SK-N-SH treated with all-trans-retinoic acid at 6 μM for 48 hours (cell line): Measurements from ENCODE around the gene DDOST.

Source experiments
- ATAC-seq: fragments of 200-7000 bp; cut with Tn5 transposase; 3 replicates; pipeline ENCODE4 v1.9.1; 2020; ENCODE audit warnings: mild to moderate bottlenecking, moderate library complexity
- ARNTL ChIP-seq: fragments of 450-650 bp; formaldehyde crosslinking; IDR thresholded peaks from 2 replicates; pipeline ENCODE4 v1.5.0; 2020; ENCODE audit warnings: low read depth, mild to moderate bottlenecking, moderate library complexity, borderline replicate concordance
- BACH2 ChIP-seq: fragments of 250-450 bp; sonication (Bioruptor Pico); IDR thresholded peaks from 2 replicates; pipeline ENCODE4 v1.9.0; 2021; ENCODE audit warnings: mild to moderate bottlenecking, borderline replicate concordance
- CSDC2 ChIP-seq: fragments of 250-450 bp; sonication (Bioruptor Pico); IDR thresholded peaks from 2 replicates; pipeline ENCODE4 v1.5.0; 2020; ENCODE audit warnings: mild to moderate bottlenecking, moderate library complexity
- ESRRG ChIP-seq: fragments of 250-450 bp; sonication (Bioruptor Pico); IDR thresholded peaks from 2 replicates; pipeline ENCODE4 v1.6.1; 2021; ENCODE audit warnings: mild to moderate bottlenecking
- GLIS3 ChIP-seq: fragments of 250-450 bp; sonication (Bioruptor Pico); IDR thresholded peaks from 2 replicates; pipeline ENCODE4 v1.5.0; 2020; ENCODE audit warnings: mild to moderate bottlenecking, moderate library complexity
- ISL1 ChIP-seq: fragments of 250-450 bp; sonication (Bioruptor Pico); IDR thresholded peaks from 2 replicates; pipeline ENCODE4 v2.1.2; 2022; ENCODE audit warnings: mild to moderate bottlenecking, moderate library complexity
- OSR1 ChIP-seq: fragments of 250-450 bp; sonication (Bioruptor Pico); IDR thresholded peaks from 2 replicates; pipeline ENCODE4 v1.8.0; 2022; ENCODE audit warnings: moderate library complexity, mild to moderate bottlenecking, inconsistent platforms
- PATZ1 ChIP-seq: fragments of 250-450 bp; sonication (Bioruptor Pico); IDR thresholded peaks from 2 replicates; pipeline ENCODE4 v1.8.0; 2020; ENCODE audit warnings: mild to moderate bottlenecking, moderate library complexity, borderline replicate concordance
- PPARA ChIP-seq: fragments of 250-450 bp; sonication (Bioruptor Pico); IDR thresholded peaks from 2 replicates; pipeline ENCODE4 v1.5.0; 2020; ENCODE audit warnings: mild to moderate bottlenecking, borderline replicate concordance
- RARB ChIP-seq: fragments of 250-450 bp; sonication (Bioruptor Pico); IDR thresholded peaks from 2 replicates; pipeline ENCODE4 v1.8.0; 2021; ENCODE audit warnings: mild to moderate bottlenecking, moderate library complexity
- SNAI2 ChIP-seq: fragments of 250-450 bp; sonication (Bioruptor Pico); IDR thresholded peaks from 2 replicates; pipeline ENCODE4 v1.5.0; 2020; ENCODE audit warnings: mild to moderate bottlenecking, moderate library complexity
- ZC3H10 ChIP-seq: fragments of 250-450 bp; sonication (Bioruptor Pico); IDR thresholded peaks from 2 replicates; pipeline ENCODE4 v1.5.1; 2021; ENCODE audit warnings: mild to moderate bottlenecking, moderate library complexity
- ZFP3 ChIP-seq: fragments of 250-450 bp; sonication (Bioruptor Pico); IDR thresholded peaks from 2 replicates; pipeline ENCODE4 v1.5.0; 2020; ENCODE audit warnings: mild to moderate bottlenecking, moderate library complexity
- ZNF565 ChIP-seq: fragments of 450-650 bp; formaldehyde crosslinking; conservative IDR thresholded peaks from 2 replicates; pipeline ENCODE4 v1.5.0; 2020; ENCODE audit warnings: low read depth, mild to moderate bottlenecking, moderate library complexity
- ZNF70 ChIP-seq: fragments of 450-650 bp; formaldehyde crosslinking; IDR thresholded peaks from 2 replicates; pipeline ENCODE4 v1.5.0; 2020; ENCODE audit warnings: mild to moderate bottlenecking, moderate library complexity
- ZNF8 ChIP-seq: fragments of 450-650 bp; formaldehyde crosslinking; IDR thresholded peaks from 2 replicates; pipeline ENCODE4 v1.5.0; 2020; ENCODE audit warnings: mild to moderate bottlenecking, moderate library complexity
- TF ChIP-seq, protein P1 (sequence below): fragments of 250-450 bp; sonication (Bioruptor Pico); IDR thresholded peaks from 2 replicates; pipeline ENCODE4 v1.5.1; 2021; ENCODE audit warnings: mild to moderate bottlenecking, moderate library complexity
- TF ChIP-seq, protein P2 (sequence below): fragments of 250-450 bp; sonication (Bioruptor Pico); IDR thresholded peaks from 2 replicates; pipeline ENCODE4 v1.8.0; 2021; ENCODE audit warnings: low read depth, mild to moderate bottlenecking, moderate library complexity, borderline replicate concordance
- TF ChIP-seq, protein P3 (sequence below): fragments of 250-450 bp; sonication (Bioruptor Pico); IDR thresholded peaks from 2 replicates; pipeline ENCODE4 v1.5.0; 2020; ENCODE audit warnings: mild to moderate bottlenecking, moderate library complexity
- TF ChIP-seq, protein P4 (sequence below): fragments of 250-450 bp; sonication (Bioruptor Pico); IDR thresholded peaks from 2 replicates; pipeline ENCODE4 v1.5.1; 2020; ENCODE audit warnings: low read depth, mild to moderate bottlenecking, moderate library complexity

The DDOST gene

DNA sequence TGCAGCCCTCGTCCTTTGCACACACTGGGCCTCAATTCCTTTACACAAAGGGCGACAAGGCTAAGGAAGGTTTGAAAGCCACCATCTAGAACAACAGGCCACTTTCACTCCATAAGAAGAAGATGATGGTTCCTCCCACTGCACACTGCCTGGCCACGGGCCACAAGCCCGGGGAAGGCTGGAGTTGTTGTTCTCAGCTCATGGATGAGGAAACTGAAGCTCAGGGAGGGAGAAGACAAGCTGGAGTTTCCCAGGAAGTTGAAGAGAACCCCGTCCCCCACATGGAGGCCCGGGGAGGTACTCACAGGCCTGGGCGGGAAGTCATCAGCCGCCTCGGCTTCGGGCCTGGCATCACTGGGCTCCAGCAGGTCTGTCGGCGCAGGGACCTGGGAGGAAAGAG lies 24.6 kb upstream of the DDOST start (continued):
- TF ChIP-seq PATZ1 (CRISPR knock-in tag) (no peak), ESRRG (no peak), ZNF8 (CRISPR knock-in tag) (no peak), ARNTL (CRISPR knock-in tag) (no peak), ZNF70 (CRISPR knock-in tag) (no peak)
- TF ChIP-seq, protein P1, sequence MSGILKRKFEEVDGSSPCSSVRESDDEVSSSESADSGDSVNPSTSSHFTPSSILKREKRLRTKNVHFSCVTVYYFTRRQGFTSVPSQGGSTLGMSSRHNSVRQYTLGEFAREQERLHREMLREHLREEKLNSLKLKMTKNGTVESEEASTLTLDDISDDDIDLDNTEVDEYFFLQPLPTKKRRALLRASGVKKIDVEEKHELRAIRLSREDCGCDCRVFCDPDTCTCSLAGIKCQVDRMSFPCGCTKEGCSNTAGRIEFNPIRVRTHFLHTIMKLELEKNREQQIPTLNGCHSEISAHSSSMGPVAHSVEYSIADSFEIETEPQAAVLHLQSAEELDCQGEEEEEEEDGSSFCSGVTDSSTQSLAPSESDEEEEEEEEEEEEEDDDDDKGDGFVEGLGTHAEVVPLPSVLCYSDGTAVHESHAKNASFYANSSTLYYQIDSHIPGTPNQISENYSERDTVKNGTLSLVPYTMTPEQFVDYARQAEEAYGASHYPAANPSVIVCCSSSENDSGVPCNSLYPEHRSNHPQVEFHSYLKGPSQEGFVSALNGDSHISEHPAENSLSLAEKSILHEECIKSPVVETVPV (CRISPR knock-in tag): no peak
- TF ChIP-seq, protein P2, sequence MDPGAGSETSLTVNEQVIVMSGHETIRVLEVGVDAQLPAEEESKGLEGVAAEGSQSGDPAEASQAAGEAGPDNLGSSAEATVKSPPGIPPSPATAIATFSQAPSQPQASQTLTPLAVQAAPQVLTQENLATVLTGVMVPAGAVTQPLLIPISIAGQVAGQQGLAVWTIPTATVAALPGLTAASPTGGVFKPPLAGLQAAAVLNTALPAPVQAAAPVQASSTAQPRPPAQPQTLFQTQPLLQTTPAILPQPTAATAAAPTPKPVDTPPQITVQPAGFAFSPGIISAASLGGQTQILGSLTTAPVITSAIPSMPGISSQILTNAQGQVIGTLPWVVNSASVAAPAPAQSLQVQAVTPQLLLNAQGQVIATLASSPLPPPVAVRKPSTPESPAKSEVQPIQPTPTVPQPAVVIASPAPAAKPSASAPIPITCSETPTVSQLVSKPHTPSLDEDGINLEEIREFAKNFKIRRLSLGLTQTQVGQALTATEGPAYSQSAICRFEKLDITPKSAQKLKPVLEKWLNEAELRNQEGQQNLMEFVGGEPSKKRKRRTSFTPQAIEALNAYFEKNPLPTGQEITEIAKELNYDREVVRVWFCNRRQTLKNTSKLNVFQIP: no peak

DNA sequence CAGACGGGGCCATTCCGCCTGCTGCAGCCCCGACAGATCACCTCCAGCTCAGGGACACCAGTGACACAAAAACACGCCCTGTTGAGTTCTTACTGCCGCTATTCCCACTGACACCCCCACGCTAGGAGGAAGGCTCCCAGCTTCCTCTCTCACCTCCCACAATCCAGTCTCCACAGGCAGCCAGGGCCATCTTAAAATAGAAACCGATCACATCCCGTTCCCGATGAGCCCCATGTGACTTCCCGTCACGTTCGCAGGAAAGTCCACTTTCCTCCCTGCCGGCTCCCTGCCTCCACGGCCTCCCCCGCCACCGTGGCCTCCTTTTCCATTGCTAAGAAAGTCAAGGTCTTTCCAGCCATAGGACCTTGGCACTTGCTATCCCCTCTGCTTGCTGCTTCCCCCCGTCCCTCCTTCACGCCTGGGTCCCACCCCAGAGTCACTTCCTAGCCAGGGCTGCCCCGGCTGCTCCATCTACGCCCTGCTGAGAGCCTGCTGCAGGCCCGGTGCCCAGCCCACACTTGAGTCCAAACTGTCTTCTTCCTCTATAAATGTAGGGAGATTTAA lies 24.0 kb upstream of the DDOST start:
- TF ChIP-seq PPARA (CRISPR knock-in tag) (no peak), ZFP3 (CRISPR knock-in tag) (no peak), ZC3H10 (CRISPR knock-in tag) (no peak), GLIS3 (CRISPR knock-in tag) (no peak), RARB (CRISPR knock-in tag) (no peak), SNAI2 (CRISPR knock-in tag) (no peak), OSR1 (CRISPR knock-in tag) (no peak), BACH2 (CRISPR knock-in tag) (no peak), CSDC2 (no peak), ARNTL (CRISPR knock-in tag) (no peak), ISL1 (no peak), ZNF70 (CRISPR knock-in tag) (no peak), PATZ1 (CRISPR knock-in tag) (no peak), ZNF565 (CRISPR knock-in tag) (no peak)
- TF ChIP-seq, protein P3, sequence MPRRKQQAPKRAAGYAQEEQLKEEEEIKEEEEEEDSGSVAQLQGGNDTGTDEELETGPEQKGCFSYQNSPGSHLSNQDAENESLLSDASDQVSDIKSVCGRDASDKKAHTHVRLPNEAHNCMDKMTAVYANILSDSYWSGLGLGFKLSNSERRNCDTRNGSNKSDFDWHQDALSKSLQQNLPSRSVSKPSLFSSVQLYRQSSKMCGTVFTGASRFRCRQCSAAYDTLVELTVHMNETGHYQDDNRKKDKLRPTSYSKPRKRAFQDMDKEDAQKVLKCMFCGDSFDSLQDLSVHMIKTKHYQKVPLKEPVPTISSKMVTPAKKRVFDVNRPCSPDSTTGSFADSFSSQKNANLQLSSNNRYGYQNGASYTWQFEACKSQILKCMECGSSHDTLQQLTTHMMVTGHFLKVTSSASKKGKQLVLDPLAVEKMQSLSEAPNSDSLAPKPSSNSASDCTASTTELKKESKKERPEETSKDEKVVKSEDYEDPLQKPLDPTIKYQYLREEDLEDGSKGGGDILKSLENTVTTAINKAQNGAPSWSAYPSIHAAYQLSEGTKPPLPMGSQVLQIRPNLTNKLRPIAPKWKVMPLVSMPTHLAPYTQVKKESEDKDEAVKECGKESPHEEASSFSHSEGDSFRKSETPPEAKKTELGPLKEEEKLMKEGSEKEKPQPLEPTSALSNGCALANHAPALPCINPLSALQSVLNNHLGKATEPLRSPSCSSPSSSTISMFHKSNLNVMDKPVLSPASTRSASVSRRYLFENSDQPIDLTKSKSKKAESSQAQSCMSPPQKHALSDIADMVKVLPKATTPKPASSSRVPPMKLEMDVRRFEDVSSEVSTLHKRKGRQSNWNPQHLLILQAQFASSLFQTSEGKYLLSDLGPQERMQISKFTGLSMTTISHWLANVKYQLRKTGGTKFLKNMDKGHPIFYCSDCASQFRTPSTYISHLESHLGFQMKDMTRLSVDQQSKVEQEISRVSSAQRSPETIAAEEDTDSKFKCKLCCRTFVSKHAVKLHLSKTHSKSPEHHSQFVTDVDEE (CRISPR knock-in tag): no peak
- TF ChIP-seq, protein P1 (CRISPR knock-in tag): no peak
- TF ChIP-seq, protein P4, sequence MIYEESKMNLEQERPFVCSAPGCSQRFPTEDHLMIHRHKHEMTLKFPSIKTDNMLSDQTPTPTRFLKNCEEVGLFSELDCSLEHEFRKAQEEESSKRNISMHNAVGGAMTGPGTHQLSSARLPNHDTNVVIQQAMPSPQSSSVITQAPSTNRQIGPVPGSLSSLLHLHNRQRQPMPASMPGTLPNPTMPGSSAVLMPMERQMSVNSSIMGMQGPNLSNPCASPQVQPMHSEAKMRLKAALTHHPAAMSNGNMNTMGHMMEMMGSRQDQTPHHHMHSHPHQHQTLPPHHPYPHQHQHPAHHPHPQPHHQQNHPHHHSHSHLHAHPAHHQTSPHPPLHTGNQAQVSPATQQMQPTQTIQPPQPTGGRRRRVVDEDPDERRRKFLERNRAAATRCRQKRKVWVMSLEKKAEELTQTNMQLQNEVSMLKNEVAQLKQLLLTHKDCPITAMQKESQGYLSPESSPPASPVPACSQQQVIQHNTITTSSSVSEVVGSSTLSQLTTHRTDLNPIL: no peak
- TF ChIP-seq, all 23 proteins: peak for 0
- ATAC-seq: no peak
